GM12801 (cell line): ENCODE data around the gene BZW1.

ENCODE experiments used
- TF ChIP-seq, protein P1 (sequence below): IDR thresholded peaks from one replicate; pipeline ENCODE4 v1.5.1; 2011; ENCODE audit warnings: control low read depth; ENCODE audit not compliant: insufficient read length; ENCODE audit errors: extremely low read depth

BZW1 gene

DNA sequence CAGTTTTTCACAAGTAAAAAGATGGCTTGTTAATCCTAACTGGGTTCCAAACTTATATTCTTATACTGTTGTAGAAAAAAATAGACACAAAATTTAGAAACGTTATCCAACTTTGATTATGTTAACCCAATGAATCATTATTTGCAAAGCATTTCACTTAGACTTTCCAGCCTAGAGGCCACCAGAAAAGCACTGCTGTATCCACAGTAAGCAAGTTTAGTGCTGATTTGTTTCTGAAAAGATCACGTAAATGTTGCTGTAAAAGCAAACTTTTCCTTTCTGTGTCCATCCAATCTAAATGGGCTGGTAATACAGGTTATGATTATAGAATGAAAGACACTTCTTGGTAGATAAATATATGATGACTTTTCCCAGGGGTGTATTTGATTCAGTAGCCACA is 17.6 kb upstream of the BZW1 start:
- TF ChIP-seq, protein P1, sequence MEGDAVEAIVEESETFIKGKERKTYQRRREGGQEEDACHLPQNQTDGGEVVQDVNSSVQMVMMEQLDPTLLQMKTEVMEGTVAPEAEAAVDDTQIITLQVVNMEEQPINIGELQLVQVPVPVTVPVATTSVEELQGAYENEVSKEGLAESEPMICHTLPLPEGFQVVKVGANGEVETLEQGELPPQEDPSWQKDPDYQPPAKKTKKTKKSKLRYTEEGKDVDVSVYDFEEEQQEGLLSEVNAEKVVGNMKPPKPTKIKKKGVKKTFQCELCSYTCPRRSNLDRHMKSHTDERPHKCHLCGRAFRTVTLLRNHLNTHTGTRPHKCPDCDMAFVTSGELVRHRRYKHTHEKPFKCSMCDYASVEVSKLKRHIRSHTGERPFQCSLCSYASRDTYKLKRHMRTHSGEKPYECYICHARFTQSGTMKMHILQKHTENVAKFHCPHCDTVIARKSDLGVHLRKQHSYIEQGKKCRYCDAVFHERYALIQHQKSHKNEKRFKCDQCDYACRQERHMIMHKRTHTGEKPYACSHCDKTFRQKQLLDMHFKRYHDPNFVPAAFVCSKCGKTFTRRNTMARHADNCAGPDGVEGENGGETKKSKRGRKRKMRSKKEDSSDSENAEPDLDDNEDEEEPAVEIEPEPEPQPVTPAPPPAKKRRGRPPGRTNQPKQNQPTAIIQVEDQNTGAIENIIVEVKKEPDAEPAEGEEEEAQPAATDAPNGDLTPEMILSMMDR = no peak

- TF ChIP-seq, protein P1 = no peak
Observed at GRCh38 chr2:200795028-200795440, 16.7 kb upstream of the BZW1 start.

GRCh38 chr2:200796561-200796960 is 15.1 kb upstream of the BZW1 start:
- TF ChIP-seq, protein P1 = no peak

DNA sequence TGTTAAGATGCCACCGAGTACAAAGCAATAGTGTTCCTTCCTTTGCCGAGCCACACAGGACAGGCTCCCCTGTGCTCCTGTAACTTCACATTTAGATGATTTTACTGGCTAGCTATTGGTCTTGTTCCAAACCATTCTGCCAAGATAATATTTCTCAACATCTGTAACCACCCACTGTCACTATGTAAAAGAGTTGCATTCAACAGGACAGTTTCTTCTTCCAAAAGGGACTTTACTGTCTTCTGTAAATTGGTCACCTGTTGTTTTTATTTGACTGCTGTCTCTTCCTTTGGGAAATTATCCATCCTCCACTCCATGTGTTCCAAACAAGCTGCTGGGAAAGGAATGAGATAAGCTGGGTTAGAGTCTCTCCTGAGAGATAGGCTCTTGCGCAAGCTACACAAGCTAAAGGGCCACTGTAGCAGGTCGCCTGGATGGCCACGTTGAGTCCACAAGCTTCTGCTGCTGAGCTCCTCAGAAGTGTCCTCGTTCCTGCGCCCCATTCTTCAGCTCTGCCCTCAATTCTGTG is 14.4 kb upstream of the BZW1 start:
- TF ChIP-seq, protein P1 = no peak

GRCh38 chr2:200798514-200798913 is 13.2 kb upstream of the BZW1 start:
- TF ChIP-seq, protein P1 = no peak

- TF ChIP-seq, protein P1 = no peak
Observed at GRCh38 chr2:200800458-200800857, 11.3 kb upstream of the BZW1 start.

DNA sequence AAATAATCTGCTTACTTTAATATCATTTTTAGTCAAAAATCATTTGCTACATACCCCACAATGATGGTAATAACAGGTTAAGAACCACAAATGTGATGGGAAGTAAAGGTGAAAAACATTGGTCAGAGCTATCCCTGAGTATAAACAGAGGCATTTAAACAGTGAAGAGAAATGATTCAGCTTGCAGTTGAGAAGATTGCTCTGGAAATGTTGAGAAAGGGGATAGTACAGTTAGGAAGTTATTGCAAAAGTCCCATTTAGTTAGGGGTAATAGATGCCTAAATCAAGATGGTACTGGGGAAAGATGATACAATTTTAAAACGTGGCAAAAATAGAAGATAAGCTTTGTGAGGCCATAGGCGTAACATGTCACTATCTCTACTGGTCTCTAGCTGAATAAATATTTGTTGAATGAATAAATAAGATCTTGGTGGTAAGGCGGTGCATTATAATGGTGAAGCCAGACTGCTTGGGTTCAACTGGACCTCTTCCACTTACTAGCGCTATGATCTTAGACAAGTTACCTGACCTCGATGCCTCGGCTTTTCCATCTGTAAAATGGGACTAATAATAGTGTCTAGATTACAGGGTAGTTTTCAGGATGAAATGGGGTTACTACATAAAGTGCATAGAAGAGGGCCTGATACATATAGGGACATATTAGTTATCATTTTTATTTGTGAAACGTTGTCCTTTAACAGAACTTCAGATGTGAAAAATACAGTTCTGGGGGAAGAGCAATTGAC is 2.0 kb upstream of the BZW1 start:
- TF ChIP-seq, protein P1 = no peak
